ENCODE data around the gene KLF15.

DNA sequence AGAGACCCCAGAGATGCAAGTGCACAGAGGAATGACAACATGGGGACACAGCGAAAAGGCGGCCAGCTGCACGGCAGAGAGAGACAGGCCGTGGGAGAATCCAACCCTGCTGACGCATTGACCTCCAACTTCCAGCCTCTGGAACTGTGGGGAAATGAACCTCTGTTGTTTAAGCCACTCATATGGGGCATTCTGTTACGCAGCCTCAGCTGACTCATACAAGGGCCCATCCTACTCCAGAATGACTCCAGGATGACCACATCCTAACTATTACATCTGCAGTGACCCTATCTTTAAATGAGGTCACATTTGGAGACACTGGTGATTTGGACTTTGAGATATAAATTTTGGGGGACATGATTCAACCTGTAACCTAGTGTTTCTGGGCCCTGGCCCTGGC lies 44.0 kb downstream of the KLF15 start:
- TF ChIP-seq POLR2AphosphoS5 (IDR thresholded peaks at IDR 0.05; ENCODE audit: borderline replicate concordance, low read depth, low read length), result no peak
- TF ChIP-seq EZH2 (IDR thresholded peaks at IDR 0.05), result no peak
